ENCODE data around the gene AFF3.

AFF3 gene

DNA sequence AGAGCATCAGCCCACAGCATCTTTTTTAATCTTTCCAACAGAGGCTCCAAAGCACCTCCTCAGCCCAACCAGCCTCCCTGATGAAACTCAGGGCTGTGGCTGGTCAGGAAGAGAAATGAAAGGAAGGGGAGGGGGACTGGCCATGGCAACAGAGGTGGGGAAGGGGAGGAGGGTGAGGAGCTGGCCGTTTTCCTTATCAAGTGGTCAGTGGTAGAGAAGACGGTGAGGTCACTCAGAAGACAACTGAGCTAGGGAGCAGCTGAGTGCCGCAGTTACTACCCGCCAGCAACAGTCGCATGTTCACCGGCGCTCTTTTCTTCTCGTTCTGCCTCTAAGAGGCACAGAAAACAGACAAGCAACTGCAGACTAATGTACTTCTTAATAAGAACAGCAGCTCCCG, 97.4 kb downstream of the AFF3 start:
- no peak overlapping the region for H3K4me3 Mint-ChIP-seq
- no peak overlapping the region for H3K27ac Mint-ChIP-seq
- no peaks in the 10 kb centered on the region for H3K36me3 Mint-ChIP-seq (ENCODE audit: low read depth)
- H3K9me3 Mint-ChIP-seq: no peaks in the 10 kb centered on the region
- H3K4me1 Mint-ChIP-seq (ENCODE audit: low read depth): no peaks in the 10 kb centered on the region
- DNase-seq (ENCODE audit: low spot score): no peak
- H3K27me3 Mint-ChIP-seq (ENCODE audit: low read depth): no peaks in the 10 kb centered on the region

DNA sequence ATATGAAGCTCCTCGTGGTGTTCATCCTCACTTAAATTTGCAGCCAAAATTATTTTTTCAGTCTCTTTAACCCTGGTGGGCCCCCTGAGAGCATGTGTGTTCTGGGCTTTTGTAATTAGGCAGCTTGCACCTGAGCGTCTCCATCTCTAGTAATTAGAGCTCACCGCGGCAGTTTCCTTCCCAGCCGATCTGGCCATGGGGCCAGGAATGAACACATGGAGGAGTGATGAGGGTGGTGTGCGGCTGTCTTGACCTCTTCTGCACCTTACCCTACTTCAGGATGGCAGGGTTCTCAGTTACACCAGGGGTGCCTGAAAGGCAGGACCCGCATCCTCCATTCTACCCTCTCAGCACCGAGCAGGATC, 98.5 kb downstream of the AFF3 start:
- no peaks in the 10 kb centered on the region for H3K4me1 Mint-ChIP-seq (ENCODE audit: low read depth)
- no peaks in the 10 kb centered on the region for H3K36me3 Mint-ChIP-seq (ENCODE audit: low read depth)
- H3K27me3 Mint-ChIP-seq (ENCODE audit: low read depth): no peaks in the 10 kb centered on the region
- no peak overlapping the region for H3K27ac Mint-ChIP-seq
- H3K9me3 Mint-ChIP-seq: no peaks in the 10 kb centered on the region
- DNase-seq (ENCODE audit: low spot score): no peak
- no peak overlapping the region for H3K4me3 Mint-ChIP-seq

DNA sequence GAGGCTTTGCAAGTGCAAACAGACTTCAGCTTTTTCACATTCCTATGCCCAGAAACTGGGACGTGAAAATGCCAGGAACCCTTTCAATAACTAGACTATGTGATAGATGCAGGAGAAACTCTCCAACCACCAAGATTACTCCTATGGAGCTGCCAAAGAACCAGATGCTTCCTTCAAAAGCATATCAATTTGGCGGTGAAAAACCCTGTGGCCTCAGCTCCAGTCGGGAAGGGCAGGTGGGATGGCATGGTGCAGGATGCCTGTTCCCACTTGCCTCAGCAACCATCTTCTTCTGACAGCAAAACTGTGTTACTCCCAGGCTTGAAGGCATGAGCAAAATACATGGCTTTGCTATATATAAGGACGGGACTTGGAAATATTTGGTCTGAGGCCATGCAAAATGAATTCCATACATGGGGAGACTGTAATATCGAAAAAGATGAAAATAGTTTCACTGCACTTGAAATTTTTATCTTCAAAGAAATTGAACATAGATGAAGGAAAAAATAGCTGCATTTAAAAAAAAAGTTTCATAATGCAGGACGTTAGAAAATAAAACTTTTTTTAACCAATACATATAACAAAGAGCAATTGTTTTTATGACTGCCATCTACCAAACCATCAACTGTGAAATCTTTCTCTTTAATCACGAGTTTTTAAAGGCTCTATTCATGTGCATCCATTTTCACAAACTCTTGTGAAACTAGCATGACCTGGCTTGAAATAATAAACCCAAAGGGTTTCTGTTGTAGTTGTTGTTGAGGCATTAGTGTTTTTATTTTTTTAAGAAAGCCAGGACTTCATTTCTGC, 99.1 kb downstream of the AFF3 start:
- no peak for DNase-seq (ENCODE audit: low spot score)
- no peak overlapping the region for H3K4me3 Mint-ChIP-seq
- no peaks in the 10 kb centered on the region for H3K4me1 Mint-ChIP-seq (ENCODE audit: low read depth)
- no peaks in the 10 kb centered on the region for H3K9me3 Mint-ChIP-seq
- no peaks in the 10 kb centered on the region for H3K27me3 Mint-ChIP-seq (ENCODE audit: low read depth)
- H3K36me3 Mint-ChIP-seq (ENCODE audit: low read depth): no peaks in the 10 kb centered on the region
- no peak overlapping the region for H3K27ac Mint-ChIP-seq

DNA sequence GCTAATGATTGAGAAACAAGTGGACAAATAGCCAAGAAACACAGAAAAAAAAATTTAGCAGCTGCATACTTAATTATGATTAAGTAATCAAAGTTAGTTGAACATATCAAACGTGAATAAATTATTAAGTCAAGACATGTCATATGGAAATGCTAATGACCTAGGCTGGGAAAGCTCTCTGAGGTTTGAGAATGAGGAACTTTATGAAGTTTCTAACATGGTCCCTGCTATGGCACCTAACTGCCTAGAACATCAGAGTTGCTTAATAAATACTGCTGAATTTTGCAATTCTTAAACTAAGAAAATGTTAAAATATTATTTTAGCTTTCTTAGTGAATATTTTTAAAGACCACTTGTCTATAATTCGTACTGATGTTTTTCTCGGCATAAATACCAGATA, 99.8 kb downstream of the AFF3 start:
- no peaks in the 10 kb centered on the region for H3K36me3 Mint-ChIP-seq (ENCODE audit: low read depth)
- H3K9me3 Mint-ChIP-seq: no peaks in the 10 kb centered on the region
- no peaks in the 10 kb centered on the region for H3K4me1 Mint-ChIP-seq (ENCODE audit: low read depth)
- H3K27me3 Mint-ChIP-seq (ENCODE audit: low read depth): no peaks in the 10 kb centered on the region
- no peak overlapping the region for H3K27ac Mint-ChIP-seq
- DNase-seq (ENCODE audit: low spot score): no peak
- no peak overlapping the region for H3K4me3 Mint-ChIP-seq

DNA sequence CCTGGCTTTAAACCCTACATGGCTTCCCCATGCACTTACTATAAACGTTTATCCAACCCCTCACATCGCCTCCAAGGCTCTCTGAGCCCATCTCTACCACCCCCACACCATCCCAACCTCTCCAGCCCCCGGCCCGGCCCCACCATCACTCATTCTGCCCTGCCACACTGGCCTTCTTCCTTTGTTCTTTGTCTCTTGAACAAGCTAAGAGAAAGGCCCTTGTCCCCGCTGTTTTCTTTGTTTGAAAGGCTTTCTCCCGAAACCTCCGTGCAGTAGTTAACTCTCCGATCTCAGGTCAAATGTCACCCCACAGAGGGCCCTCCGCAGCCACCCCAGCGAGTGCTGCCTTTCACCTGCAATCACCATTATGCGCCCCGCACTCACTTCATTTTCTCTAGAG, 100.4 kb downstream of the AFF3 start:
- no peak overlapping the region for H3K27ac Mint-ChIP-seq

DNA sequence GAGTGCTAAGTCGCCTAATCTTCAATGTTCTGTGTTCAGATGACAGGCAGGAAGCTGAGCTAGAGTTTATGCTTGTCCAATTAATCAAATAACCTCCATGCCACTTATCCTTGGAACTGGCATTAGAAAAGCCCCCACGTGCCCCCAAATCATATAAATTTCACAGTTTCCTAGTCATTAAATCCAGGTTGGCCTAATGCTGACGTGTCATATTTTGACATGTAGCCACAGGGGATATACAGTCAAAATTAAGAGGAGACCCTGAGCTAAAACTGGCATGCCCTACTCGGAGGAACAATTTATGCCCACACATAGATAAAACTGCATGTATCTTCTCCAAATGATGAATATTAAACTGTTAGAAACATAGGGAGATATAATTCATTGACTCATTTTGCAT, 101.0 kb downstream of the AFF3 start:
- no peaks in the 10 kb centered on the region for H3K4me1 Mint-ChIP-seq (ENCODE audit: low read depth)

More for the DNA sequence above, 100.4 kb downstream of the AFF3 start:
- no peak for DNase-seq (ENCODE audit: low spot score)
- H3K4me1 Mint-ChIP-seq (ENCODE audit: low read depth): no peaks in the 10 kb centered on the region
- no peaks in the 10 kb centered on the region for H3K27me3 Mint-ChIP-seq (ENCODE audit: low read depth)
- H3K4me3 Mint-ChIP-seq: no peak overlapping the region
- H3K9me3 Mint-ChIP-seq: no peaks in the 10 kb centered on the region
- no peaks in the 10 kb centered on the region for H3K36me3 Mint-ChIP-seq (ENCODE audit: low read depth)

DNA sequence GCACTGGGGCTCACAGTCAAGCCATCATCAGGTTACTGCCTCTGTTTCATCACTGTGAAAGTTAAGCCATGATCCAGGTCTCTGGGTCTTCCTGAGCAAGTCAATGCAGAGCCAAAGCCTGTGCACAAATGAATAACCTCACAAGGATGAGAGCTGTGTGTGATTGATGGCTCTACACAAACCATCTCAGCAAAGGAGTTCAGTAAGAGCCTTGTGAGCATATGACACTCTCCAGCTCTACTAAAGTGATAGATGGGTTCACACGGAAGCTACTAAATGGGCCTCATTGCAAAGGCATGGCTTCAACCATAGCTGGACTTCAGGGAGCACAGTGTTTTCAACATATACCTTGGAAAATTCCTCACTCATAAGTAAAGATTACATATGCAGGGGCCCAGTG, 101.5 kb downstream of the AFF3 start:
- Mint-ChIP-seq H3K27ac (no peak overlapping the region), H3K36me3 (ENCODE audit: low read depth) (no peaks in the 10 kb centered on the region), H3K4me1 (ENCODE audit: low read depth) (no peaks in the 10 kb centered on the region), H3K4me3 (no peak overlapping the region), H3K27me3 (ENCODE audit: low read depth) (peaks cover 2% of the 10 kb centered on the region), H3K9me3 (no peaks in the 10 kb centered on the region)
- DNase-seq (ENCODE audit: low spot score): no peak

More for the DNA sequence above, 101.0 kb downstream of the AFF3 start:
- Mint-ChIP-seq H3K4me3 (no peak overlapping the region), H3K36me3 (ENCODE audit: low read depth) (no peaks in the 10 kb centered on the region), H3K9me3 (no peaks in the 10 kb centered on the region), H3K27ac (no peak overlapping the region), H3K27me3 (ENCODE audit: low read depth) (no peaks in the 10 kb centered on the region)
- DNase-seq (ENCODE audit: low spot score): no peak

DNA sequence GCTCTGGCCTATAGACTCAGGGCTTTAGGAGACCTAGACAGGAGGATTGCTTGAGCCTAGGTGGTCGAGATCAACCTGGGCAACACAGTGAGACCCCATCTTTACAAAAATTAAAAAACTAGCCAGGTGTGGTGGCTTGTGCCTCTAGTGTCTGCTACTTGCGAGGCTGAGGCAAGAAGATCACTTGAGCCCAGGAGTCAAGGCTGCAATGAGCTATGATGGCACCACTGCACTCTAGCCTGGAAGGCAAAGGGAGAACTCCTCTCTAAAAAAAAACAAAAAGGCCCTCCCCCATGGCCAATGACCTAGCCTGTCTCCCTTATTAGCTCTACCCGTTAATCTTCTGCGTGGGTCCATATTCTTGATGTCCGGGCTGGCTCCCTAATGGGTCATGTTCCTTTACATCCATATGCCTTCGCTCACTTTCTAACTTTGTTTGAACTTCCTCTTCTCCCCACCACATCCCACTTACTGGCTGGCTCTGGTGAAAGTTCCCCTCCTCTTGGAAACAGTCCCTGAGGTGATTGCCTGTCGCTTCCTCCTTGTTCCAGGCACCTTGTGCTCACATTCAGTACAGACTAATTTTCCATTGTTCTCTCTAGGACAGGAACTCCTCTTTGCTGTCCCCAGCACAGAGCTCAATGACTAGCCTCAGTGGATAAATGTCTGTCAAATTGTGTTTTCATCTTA, 103.0 kb downstream of the AFF3 start:
- Mint-ChIP-seq H3K9me3 (no peaks in the 10 kb centered on the region), H3K27ac (no peak overlapping the region), H3K27me3 (ENCODE audit: low read depth) (peaks cover 2% of the 10 kb centered on the region), H3K4me3 (no peak overlapping the region), H3K36me3 (ENCODE audit: low read depth) (no peaks in the 10 kb centered on the region), H3K4me1 (ENCODE audit: low read depth) (no peaks in the 10 kb centered on the region)
- DNase-seq (ENCODE audit: low spot score): no peak

DNA sequence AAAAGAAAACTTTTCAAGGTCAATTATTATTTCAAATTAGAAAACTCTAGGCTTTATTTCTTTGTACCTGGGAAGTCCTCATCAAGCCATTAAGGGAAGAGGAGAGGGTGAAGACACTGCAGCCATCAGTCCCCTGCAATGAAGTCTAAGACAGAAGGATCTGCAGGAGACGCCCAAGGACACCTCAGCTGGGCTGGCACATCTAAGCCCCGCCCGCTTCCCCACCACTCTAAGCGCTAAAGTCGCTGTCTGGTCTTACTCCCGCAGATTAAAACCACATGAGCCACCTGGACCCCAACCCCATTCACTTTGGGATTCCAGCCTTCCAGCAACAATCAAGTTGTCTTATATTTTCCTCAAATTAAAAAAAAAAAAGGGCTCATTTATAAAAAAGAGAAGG, 104.4 kb downstream of the AFF3 start:
- Mint-ChIP-seq H3K27me3 (ENCODE audit: low read depth) (peaks cover 2% of the 10 kb centered on the region), H3K4me1 (ENCODE audit: low read depth) (no peaks in the 10 kb centered on the region), H3K27ac (no peak overlapping the region), H3K4me3 (no peak overlapping the region), H3K9me3 (no peaks in the 10 kb centered on the region), H3K36me3 (ENCODE audit: low read depth) (no peaks in the 10 kb centered on the region)
- no peak for DNase-seq (ENCODE audit: low spot score)

DNA sequence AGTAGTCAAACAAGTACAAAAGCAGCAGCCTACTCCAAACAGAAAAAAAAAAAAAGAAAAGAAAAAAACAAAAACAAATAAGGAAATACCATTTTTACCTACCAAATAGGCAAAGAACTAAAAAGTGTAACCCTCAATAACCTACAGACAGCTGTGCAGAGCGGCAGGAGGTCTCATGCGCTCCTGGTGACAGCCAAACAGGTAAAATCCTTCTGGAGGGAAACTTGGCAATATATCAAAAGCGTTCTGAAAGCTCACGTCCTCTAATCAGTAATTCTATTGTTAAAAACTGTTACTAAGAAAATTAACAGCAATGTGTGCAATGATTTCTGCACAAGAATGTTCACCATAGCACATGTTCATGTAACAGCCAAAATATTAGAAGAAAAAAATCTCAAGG, 105.6 kb downstream of the AFF3 start:
- Mint-ChIP-seq H3K9me3 (no peaks in the 10 kb centered on the region), H3K27ac (no peak overlapping the region), H3K4me3 (no peak overlapping the region), H3K36me3 (ENCODE audit: low read depth) (no peaks in the 10 kb centered on the region), H3K4me1 (ENCODE audit: low read depth) (no peaks in the 10 kb centered on the region), H3K27me3 (ENCODE audit: low read depth) (peaks cover 2% of the 10 kb centered on the region)
- no peak for DNase-seq (ENCODE audit: low spot score)

DNA sequence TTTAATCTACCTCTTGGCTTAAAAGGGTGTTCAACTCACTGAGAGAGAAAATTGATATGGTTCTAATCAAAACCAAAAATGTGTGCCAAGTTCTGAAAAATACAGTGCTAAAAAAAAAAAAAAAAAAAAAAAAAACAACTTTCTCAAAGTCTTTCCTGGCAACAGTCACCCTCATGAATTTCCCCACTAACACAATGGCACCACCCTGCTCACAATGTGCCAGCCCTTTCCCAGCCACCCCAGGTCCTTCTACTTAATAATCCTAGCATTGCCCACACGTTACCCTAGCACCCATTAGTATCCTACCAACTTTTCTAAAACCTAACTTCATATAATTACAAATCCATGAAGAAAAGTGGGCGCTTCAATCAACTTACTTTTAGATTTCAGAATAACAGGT, 106.4 kb downstream of the AFF3 start:
- Mint-ChIP-seq H3K27ac (no peak overlapping the region), H3K27me3 (ENCODE audit: low read depth) (peaks cover 2% of the 10 kb centered on the region), H3K4me1 (ENCODE audit: low read depth) (no peaks in the 10 kb centered on the region), H3K9me3 (no peaks in the 10 kb centered on the region), H3K36me3 (ENCODE audit: low read depth) (no peaks in the 10 kb centered on the region), H3K4me3 (no peak overlapping the region)
- no peak for DNase-seq (ENCODE audit: low spot score)

DNA sequence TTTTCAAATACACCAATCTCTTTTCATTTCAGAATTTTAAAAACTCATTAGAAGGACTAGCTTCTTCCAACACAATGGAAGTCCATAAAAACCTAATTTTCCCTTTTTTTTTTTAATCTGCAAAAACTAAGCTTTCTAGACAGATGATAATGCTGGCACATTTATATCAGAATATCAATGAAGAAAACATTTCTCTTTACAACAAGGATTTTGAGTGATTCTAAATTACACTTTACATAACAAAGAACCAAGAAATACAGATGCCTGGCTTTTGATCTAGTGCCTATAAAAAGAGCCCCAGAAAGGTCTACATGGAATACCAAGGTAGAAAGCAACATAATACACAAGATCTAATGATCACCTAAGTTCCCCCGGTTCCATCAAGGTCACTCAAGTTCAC, 108.0 kb downstream of the AFF3 start:
- H3K36me3 Mint-ChIP-seq (ENCODE audit: low read depth): no peaks in the 10 kb centered on the region
- H3K27ac Mint-ChIP-seq: no peak overlapping the region
- no peaks in the 10 kb centered on the region for H3K9me3 Mint-ChIP-seq
- DNase-seq (ENCODE audit: low spot score): no peak
- peaks cover 2% of the 10 kb centered on the region for H3K27me3 Mint-ChIP-seq (ENCODE audit: low read depth)
- H3K4me3 Mint-ChIP-seq: no peak overlapping the region
- H3K4me1 Mint-ChIP-seq (ENCODE audit: low read depth): no peaks in the 10 kb centered on the region

DNA sequence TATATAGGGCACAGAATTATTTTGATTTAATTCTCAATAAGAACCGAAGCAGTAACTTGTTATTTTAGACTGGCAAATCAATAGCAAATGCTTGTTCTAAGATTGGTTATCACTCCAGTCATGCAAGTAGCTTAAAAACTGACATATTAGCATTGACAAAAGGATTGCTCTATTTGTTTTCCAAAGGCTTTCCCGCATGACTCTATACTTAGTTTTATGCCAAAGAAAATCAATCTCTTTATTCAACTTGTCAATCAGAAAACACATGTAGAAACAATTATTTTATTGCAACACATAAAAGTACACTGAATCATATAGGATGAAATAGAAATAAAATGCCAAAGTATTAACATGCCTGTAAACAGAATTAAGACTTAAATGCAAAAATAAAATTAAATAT, 108.4 kb downstream of the AFF3 start:
- no peak for DNase-seq (ENCODE audit: low spot score)
- Mint-ChIP-seq H3K36me3 (ENCODE audit: low read depth) (no peaks in the 10 kb centered on the region), H3K27ac (no peak overlapping the region), H3K9me3 (no peaks in the 10 kb centered on the region), H3K4me1 (ENCODE audit: low read depth) (no peaks in the 10 kb centered on the region), H3K27me3 (ENCODE audit: low read depth) (peaks cover 2% of the 10 kb centered on the region), H3K4me3 (no peak overlapping the region)

DNA sequence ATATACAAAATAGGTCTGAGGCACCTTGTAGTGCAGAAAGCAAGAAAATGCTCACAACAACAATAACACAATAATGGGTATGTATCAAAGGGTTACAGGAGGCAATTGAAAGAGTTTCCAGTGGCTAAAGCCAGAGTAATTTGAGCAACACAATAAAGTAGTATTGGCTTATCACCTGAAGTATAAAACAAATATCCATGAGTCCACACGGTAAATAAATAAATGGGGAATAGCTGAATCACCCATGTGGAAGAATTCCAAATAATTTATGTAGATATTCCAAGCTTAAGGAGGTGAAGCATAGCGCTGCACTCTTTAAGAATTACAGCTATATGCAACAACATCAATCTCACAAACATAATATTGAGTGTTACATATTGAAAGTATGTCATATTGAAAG, 110.8 kb downstream of the AFF3 start:
- H3K4me1 Mint-ChIP-seq (ENCODE audit: low read depth): no peaks in the 10 kb centered on the region

DNA sequence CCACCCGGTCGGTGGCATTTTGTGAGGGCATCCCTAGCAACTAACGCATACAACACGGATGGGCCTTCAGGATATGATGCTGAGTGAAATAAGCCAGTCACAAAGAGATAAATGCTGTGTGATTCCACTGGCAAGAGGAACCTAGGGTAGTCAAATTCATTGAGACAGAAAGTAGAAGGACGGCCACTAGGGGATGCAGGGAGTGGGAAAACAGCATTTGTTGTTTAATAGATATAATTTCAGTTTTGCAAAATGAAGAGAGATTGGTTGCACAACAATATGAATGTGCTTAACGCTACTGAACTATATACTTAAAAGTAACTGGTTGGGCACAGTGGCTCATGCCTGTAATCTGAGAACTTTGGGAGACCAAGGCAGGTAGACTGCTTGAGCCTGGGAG, 112.9 kb downstream of the AFF3 start:
- H3K4me3 Mint-ChIP-seq: no peak overlapping the region
- no peaks in the 10 kb centered on the region for H3K27me3 Mint-ChIP-seq (ENCODE audit: low read depth)
- no peaks in the 10 kb centered on the region for H3K36me3 Mint-ChIP-seq (ENCODE audit: low read depth)
- H3K4me1 Mint-ChIP-seq (ENCODE audit: low read depth): no peaks in the 10 kb centered on the region
- no peak for DNase-seq (ENCODE audit: low spot score)
- H3K27ac Mint-ChIP-seq: no peak overlapping the region
- no peaks in the 10 kb centered on the region for H3K9me3 Mint-ChIP-seq

More for the DNA sequence above, 110.8 kb downstream of the AFF3 start:
- Mint-ChIP-seq H3K27ac (no peak overlapping the region), H3K9me3 (no peaks in the 10 kb centered on the region), H3K4me3 (no peak overlapping the region), H3K36me3 (ENCODE audit: low read depth) (no peaks in the 10 kb centered on the region), H3K27me3 (ENCODE audit: low read depth) (peaks cover 2% of the 10 kb centered on the region)
- DNase-seq (ENCODE audit: low spot score): no peak
